ENCODE data around the gene LRBA.

Gene LRBA

GRCh38 chr4:150256841-150257730 is 758.0 kb downstream of the LRBA start:
- DNase-seq, result no peak

DNA sequence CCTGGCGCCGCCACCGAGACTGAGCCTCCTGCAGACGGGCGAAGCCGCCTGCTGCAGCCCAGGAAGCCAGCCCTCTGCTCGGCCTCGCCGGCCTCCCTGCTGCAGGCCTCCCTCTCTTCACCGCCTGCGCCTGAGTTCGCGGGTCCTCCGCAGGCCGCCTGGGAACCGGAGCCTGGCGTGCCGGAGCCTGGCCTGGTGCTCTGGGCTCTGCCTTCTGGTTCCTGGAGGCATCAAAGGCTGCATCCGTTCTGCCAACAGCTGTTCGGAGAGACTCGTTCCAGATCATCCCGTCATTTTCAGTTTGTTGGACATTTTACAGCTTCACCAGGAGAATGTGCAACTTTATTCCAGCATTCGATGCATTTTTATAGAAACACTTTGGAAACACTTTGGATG is 758.9 kb downstream of the LRBA start:
- no peak for DNase-seq

GRCh38 chr4:150255610-150256224 is 759.4 kb downstream of the LRBA start:
- DNase-seq, result no peak

- DNase-seq, result no peak
These were observed 761.0 kb downstream of the LRBA start for GRCh38 chr4:150253965-150254630.

DNA sequence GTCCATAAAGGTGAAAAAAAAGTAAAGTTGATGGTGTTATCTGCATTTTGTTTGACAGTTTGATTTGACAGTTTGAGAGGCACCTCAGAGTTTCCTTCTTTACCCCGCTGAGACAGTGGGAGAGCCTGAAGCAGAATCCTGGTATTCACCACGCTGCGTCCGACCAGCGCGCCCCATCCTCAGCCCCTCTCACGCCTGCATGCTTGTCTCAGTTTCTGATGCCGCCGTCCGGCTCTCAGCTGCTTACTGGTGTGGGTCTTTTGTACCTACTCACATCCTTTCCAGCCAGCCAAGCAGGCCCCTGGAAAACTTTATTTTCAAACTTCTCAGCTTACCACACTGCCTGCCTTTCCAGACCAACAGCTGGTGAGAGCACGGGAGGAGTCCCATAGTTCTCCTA is 761.7 kb downstream of the LRBA start:
- DNase-seq, result no peak

- no peak for DNase-seq
These were observed 762.3 kb downstream of the LRBA start for GRCh38 chr4:150252741-150253140.

DNA sequence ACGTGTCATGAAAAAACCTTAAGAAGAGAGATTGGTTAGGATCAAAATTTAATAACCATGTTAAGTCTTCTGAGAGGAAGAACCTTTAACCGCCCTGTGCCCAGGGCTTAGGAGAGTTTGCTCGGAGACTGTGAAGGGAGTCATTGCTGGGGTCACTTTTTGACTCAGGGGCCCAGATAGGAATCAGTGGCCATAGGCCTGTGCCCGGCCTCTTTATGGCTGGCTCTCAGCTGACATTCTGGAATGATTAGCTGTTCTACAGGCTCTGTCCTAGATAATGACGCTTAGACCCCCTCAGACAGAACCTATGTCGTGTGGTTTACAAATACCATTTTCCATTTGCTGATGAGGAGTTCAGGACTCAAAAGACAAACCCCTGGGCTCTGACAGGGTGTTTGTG is 762.8 kb downstream of the LRBA start:
- no peak for DNase-seq

- DNase-seq, result no peak
These were observed 763.3 kb downstream of the LRBA start for GRCh38 chr4:150251752-150252190.

- no peak for DNase-seq
These were observed 764.0 kb downstream of the LRBA start for GRCh38 chr4:150250998-150251651.

DNA sequence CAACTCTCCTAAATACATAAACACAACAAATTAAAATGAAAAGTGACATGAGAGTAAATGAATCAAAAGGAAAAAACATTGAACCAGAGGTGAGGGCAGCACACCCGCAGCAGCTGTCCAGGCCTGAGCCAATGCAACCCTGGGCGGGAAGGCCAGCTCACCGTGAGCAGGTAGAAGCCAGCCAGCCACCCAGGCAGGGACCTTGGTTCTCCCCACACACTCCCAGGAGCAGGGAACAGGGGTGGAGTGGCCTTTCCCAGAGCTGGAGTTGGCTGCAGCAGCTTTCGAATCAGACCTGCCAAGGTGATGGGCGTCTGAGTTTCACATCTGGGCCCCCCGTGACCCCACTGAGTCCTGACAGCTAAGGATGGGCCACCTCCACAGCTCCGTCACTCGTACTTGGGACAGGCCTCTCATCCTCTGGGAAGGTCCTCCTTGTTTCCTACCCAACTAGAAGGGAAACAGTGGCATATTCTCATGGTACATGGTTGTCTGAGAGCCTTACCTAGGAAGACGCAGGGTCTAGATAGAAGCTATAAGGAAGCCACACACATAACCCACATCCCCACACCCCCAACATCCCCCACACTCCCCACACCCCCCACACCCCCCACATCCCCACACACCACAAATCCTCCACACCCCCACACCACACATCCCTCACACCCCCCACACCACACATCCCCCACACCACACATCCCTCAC is 764.6 kb downstream of the LRBA start:
- no peak for DNase-seq

GRCh38 chr4:150248181-150248580 is 766.9 kb downstream of the LRBA start:
- DNase-seq, result no peak

DNA sequence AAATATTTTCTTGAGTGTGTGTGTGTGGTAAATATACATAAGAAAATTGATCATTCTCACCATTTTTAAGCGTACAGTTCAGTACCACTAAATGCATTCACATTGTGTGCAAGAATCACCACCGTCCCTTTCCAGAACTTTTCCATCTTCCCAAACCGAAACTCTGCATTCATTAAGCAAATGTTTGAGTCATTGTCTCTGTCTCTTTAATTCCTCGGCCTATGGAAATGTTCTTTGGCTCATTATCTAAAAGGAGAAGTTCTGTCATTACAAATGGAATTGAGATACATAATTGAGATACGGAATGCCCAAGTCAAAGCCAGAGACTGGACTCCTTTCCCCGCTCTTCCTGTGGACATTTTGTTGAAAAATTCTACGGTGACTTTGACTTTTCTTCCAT is 767.9 kb downstream of the LRBA start:
- DNase-seq, result no peak

DNA sequence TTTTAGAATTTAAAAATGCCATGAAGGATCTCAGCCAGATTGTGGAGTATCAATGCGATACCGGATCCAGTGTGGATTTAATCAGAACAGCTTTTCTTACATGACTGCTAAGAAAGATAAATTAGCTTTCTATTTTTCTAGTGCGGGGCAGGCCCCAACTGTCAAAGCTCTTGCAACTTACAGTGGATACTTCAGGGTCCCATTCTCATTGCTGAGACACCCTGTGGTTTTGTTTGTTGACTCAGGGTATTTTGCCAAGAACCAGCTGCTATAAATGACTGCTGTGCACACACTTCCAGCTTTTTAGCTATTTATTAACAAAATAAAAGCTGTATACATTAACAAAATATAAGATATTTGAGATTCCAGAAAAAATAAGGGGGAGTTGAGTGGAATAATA is 770.5 kb downstream of the LRBA start:
- DNase-seq, result peak; percentile 83

- DNase-seq, result no peak
These were observed 771.2 kb downstream of the LRBA start for GRCh38 chr4:150243932-150244331.

DNA sequence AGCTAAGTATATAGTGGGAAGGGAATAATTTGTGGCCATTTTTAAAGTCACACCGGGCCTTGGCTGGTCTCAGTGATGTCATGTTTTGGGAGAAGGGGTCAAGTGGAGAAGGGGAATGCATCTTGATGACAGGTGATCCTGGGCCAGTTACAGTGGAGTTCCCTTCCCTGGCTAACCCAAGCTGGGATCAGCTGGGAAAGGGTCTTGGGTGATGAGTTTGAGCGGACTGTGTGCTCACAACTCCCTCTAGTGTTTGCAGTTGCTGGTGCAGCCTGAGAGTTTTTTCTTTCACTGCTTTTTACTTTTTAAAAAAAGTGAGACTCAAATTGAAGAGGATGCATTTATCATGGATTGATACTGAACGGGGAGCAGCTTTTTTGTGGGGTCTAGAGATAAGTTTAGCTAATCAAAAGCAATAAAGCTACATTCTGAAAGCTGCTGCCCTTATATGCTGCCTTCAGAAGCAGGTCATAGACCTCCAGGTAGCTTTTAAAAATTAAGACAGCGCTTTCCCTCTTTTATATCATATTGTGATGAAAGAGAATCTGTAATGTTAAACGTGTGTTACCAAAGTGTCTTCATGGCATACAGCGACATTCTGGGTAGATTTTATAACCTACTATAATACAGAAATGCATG is 772.1 kb downstream of the LRBA start:
- DNase-seq, result peak; percentile 62

DNA sequence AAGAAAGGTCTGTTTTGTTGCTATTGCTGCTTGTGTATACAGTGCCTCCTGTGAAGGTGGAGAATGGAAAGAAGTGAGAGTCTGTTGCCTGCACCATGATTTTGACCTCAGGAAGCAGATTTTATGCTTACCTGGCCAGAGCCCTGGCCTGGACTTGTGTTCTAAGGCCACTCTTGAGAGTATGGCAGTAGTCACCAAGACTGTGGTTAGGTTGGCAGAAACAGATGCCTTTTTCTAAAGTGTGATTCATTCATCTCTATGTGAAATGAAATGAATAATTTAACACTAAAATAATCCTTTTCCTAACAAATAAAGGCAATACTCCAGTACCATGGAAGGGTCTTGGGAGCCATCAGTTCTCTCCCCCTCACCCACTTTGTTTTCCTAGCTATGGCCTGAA is 775.1 kb downstream of the LRBA start:
- no peak for DNase-seq

- no peak for DNase-seq
These were observed 776.5 kb downstream of the LRBA start for GRCh38 chr4:150238591-150238990.

DNA sequence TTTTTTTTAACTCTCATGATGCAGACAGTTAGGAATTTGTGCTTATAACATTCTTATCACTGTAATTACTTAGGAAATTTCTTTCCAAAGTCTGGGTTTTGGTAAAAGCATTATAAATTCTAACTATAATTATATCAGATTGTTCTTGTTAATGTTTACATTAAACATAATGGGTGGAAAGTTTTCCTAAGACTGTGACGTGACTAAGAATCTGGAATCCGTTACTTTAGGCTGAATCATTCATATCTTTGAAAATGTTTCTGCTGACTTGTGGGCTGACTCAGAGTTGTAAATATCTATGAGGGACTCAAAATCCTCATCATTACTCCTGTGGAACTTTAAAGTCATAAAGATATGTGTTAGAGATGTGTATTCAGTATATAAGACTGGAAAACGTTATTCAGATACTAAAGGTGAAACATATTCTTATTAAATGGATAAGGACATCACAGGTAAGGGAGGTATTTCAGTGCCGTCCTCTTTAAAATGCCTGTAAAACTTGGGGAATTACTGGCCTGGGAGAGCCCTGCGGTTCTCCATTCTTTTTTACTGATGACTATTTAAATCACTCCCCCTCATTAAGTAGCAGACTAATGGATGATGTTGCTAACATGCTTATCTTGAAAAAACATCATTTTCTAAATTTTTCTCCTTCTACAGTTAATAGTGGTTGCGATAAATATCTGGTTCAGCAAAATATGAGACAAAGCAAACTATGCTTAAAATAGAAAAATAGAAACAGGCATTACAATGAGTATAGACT is 777.8 kb downstream of the LRBA start:
- peak; percentile 98 for DNase-seq

DNA sequence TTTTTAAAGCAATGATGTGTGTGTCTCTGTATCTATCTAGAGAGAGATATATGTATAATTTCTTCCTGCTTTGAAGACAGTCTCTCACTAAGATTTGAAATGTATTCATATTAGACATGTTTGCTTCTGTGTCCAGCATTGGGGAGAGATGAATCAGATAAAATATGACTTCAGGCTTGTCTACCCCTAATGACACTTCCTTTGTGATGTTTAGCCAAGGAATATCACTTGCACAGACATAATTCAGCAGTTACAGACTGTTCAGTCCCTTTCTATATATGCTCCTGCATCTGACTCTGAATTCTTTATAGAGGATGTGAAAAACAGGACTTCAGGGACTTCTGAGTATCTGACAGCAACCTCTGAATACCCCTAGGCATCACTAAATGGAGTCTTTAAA is 778.5 kb downstream of the LRBA start:
- peak; percentile 88 for DNase-seq

DNA sequence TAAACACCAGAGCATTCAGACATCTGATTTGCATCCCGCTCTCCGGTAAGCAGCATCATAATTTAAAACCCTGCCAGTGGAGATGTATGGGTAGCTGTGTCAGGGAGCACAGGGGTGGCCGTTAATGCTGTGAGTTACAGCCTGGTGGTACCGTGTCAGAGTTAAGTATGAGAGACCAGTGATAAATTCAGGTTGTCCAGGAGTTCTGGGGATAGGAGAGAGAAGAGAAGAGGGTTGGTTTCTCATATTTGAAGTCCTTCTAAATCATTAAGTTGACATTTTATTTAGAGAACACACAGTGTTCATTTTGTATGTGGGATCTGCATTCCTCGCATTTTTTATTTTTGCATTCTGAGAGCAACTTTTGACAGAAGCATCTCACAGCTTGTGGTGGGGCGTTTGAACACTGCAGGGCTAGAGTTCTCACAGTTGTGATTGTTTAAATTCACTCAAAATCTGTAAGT is 779.2 kb downstream of the LRBA start:
- DNase-seq, result peak; percentile 85

DNA sequence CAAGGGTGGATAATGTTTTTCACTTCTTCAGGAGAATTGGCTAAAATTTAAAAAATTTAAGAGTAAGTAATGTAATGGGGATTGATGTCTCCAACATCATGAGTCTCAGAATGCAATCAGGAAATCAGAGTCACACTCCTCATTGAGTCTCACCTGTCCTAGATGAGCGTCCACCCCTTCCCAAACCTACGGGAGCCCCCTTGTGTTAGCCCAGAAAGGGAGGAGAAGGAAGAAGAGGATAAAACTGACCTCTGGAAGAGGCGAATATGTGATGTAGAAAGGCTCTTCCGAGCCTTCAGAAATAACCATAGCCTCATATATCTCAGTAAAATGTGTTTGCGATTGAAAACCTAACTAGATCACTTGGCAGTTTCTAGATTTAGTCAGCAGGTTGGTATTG is 779.8 kb downstream of the LRBA start:
- DNase-seq, result no peak

Measured in fibroblast of skin of right biceps (primary cell).